HFFc6 (cell line): ENCODE measurements around the gene EVX2. TPM values are rescaled to one million over a fixed set of nuclear protein-coding genes. Genes with fewer than 3 reads are reported as not detected.

Experiments used
- DNase-seq: peaks from one replicate; pipeline ENCODE4 v3.0.0-alpha.2; 2018
- H3K27ac Mint-ChIP-seq: 2 replicates; pipeline ENCODE4 v1.8.0; 2020; ENCODE audit warnings: mild to moderate bottlenecking, mixed read lengths
- H3K27me3 Mint-ChIP-seq: 2 replicates; pipeline ENCODE4 v1.8.0; 2021; ENCODE audit warnings: mild to moderate bottlenecking, moderate library complexity, mixed read lengths; ENCODE audit not compliant: insufficient read depth
- H3K36me3 Mint-ChIP-seq: 2 replicates; pipeline ENCODE4 v1.8.0; 2021; ENCODE audit warnings: low read depth, mixed read lengths
- H3K4me1 Mint-ChIP-seq: 2 replicates; pipeline ENCODE4 v1.8.0; 2020; ENCODE audit warnings: low read depth, mixed read lengths
- H3K4me3 Mint-ChIP-seq: 2 replicates; pipeline ENCODE4 v1.8.0; 2020; ENCODE audit warnings: mild to moderate bottlenecking, moderate library complexity, mixed read lengths
- H3K9me3 Mint-ChIP-seq: 2 replicates; pipeline ENCODE4 v1.8.0; 2020; ENCODE audit warnings: mild to moderate bottlenecking, mixed read lengths
- total RNA-seq, 6 experiments: library from RNA; stranded (reverse); fragmentation: NEBNext Ultra II Directional; extraction: Animal tissue kit (Norgen Biotek cat#: 25700); gene quantifications; 2 replicates in 1 of 6; 3 replicates in 5 of 6; pipeline ENCODE4 v1.2.3, GENCODE V29; 2021
- TF ChIP-seq, protein P1 (sequence below): fragments of 200-600 bp; sonication (generic); IDR thresholded peaks from 2 replicates; pipeline ENCODE4 v1.5.0; 2021; ENCODE audit warnings: antibody characterized with exemption, mild to moderate bottlenecking

The EVX2 gene
- total RNA-seq, 6 experiments from 2014 or later: not detected

DNA sequence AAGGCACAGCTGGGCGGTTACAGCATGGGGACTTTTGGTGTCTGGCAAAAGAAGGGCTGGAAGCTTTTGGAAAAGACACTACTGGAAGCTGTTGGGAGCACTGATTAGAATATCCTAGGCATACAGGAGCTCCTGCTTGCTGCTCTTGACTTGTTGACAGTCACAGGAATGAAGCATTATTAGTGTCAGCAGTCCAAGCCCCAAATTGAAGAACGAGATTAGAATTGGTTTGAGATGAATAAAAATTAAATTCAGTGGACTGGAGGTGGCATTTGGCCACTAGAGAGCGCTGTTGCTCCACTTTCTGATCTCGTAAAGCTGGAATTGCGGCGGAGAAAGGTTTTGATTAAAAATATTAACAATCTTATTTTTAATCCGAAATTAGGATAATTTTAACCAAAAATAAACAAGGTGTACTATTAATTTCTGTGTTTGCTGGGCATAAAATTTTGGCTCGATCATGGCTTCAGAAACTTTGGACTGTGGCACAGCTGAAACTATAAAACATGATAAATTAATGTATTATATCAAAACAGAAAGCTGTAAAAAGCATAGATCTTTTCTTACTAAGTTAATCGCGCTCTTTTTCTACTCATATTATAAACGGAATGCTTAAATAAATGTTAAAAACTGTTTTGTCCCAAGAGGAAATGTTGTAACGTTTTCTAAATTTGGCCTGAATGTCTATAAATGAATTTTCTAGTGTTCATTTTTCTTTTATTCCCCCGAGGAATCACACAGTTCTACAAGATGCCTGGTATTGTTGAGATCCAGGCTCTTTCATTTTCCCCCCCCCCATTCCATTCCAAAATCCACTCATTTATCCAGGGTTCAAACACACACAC lies 43.4 kb upstream of the EVX2 start:
- peak overlapping the region; percentile 71 for H3K4me3 Mint-ChIP-seq
- peaks cover 29% of the 10 kb centered on the region for H3K27me3 Mint-ChIP-seq
- H3K4me1 Mint-ChIP-seq: peaks cover 41% of the 10 kb centered on the region
- no peak overlapping the region for H3K27ac Mint-ChIP-seq
- no peaks in the 10 kb centered on the region for H3K9me3 Mint-ChIP-seq
- peaks cover 12% of the 10 kb centered on the region; the same call in 1 of the 2 replicates for H3K36me3 Mint-ChIP-seq
- no peak for DNase-seq
- TF ChIP-seq, protein P1, sequence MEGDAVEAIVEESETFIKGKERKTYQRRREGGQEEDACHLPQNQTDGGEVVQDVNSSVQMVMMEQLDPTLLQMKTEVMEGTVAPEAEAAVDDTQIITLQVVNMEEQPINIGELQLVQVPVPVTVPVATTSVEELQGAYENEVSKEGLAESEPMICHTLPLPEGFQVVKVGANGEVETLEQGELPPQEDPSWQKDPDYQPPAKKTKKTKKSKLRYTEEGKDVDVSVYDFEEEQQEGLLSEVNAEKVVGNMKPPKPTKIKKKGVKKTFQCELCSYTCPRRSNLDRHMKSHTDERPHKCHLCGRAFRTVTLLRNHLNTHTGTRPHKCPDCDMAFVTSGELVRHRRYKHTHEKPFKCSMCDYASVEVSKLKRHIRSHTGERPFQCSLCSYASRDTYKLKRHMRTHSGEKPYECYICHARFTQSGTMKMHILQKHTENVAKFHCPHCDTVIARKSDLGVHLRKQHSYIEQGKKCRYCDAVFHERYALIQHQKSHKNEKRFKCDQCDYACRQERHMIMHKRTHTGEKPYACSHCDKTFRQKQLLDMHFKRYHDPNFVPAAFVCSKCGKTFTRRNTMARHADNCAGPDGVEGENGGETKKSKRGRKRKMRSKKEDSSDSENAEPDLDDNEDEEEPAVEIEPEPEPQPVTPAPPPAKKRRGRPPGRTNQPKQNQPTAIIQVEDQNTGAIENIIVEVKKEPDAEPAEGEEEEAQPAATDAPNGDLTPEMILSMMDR: peak; percentile 99

DNA sequence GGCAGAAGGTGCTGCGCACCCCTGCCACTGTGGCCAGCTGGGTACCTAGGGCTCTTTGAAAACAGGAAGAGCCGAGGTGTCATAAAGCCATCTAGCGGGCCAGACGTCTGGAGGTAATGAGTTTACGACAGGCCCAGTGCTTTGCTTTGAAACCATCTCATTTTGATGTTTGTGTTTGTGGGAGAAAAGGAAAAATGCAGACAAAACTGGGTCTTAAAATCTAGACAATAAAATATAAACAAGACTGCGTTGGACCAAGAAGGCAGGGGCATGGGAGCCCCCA lies 42.0 kb upstream of the EVX2 start:
- DNase-seq: no peak
- Mint-ChIP-seq H3K27me3 (peaks cover 19% of the 10 kb centered on the region), H3K4me1 (peaks cover 27% of the 10 kb centered on the region), H3K36me3 (peaks cover 11% of the 10 kb centered on the region; the same call in 1 of the 2 replicates), H3K9me3 (no peaks in the 10 kb centered on the region), H3K27ac (no peak overlapping the region), H3K4me3 (no peak overlapping the region)
- TF ChIP-seq, protein P1: no peak

- H3K4me3 Mint-ChIP-seq: no peak overlapping the region
- H3K4me1 Mint-ChIP-seq: peaks cover 26% of the 10 kb centered on the region
- peaks cover 11% of the 10 kb centered on the region; the same call in 1 of the 2 replicates for H3K36me3 Mint-ChIP-seq
- no peaks in the 10 kb centered on the region for H3K9me3 Mint-ChIP-seq
- no peak overlapping the region for H3K27ac Mint-ChIP-seq
- TF ChIP-seq, protein P1: no peak
- DNase-seq: no peak
- peaks cover 19% of the 10 kb centered on the region for H3K27me3 Mint-ChIP-seq
Measured at GRCh38 chr2:176124947-176125771, 41.4 kb upstream of the EVX2 start.

DNA sequence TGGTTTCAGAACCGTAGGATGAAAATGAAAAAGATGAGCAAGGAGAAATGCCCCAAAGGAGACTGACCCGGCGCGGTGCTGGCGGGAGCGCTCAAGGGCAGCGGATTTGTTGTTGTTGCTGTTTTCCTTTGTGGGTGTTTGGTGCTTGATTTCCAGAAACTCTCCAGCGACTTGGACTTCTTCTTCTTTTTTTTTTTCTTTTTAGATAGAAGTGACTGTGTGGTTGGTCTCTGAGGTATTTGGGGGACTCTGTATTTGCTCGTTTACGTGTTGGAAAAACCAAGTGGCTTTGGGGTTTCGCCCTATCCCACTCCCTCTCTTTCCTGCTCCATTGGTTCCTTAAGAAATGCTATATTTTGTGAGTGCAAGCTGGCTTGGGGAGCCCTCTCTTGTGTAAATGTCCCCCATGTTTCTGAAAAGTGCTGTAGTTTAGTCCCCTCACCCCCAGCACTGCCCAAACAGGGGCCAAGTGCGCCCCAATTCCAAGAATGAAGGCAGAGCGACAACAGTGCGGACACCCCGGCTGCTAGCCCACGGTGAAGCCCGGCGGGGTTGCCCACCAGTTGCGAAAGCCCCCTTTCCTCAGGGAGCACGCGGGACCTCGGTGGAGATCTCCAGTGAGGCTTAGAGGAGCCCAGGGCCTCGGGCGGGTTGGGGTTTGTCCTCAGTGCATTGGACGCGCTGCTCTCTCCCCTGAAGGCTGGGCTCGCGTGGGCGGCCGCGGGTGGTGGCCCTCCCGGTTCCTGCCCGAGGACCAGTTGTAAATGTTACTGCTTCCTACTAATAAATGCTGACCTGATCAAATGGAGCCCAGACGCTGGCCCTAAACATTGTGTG lies 40.6 kb upstream of the EVX2 start:
- H3K27me3 Mint-ChIP-seq: peaks cover 20% of the 10 kb centered on the region

More for the DNA sequence above, 40.6 kb upstream of the EVX2 start:
- Mint-ChIP-seq H3K4me3 (no peak overlapping the region; the same call in 1 of the 2 replicates), H3K27ac (no peak overlapping the region), H3K9me3 (no peaks in the 10 kb centered on the region), H3K36me3 (peaks cover 11% of the 10 kb centered on the region; the same call in 1 of the 2 replicates), H3K4me1 (peaks cover 26% of the 10 kb centered on the region)
- DNase-seq: no peak
- TF ChIP-seq, protein P1: no peak
